Left lung (tissue), 10 donors: Measurements from ENCODE around the gene GPC5. TPM values are rescaled to one million over a fixed set of nuclear protein-coding genes. Genes with fewer than 3 reads are reported as not detected.
"Not testable (repeated sequence)": the region's sequence is repeated elsewhere in the genome, so short reads cannot be mapped to it uniquely, and the experiment has no call there.

ENCODE experiments used
- ATAC-seq: fragments of 200-7000 bp; cut with Tn5 transposase; one replicate; pipeline ENCODE4 v1.9.1; 2020; ENCODE audit warnings: moderate library complexity
- DNase-seq, 4 donors: peaks; one replicate each; pipeline ENCODE4 v3.0.0-alpha.2; 2013 to 2020
- H3K27ac ChIP-seq, 2 donors: fragments of 200-600 bp; sonication (generic) in 1 of 2; one replicate each; pipeline versions ENCODE4 v1.5.0 to v1.8.0; 2020 to 2021
- H3K27me3 ChIP-seq, 2 donors: fragments of 200-600 bp; sonication (generic) in 1 of 2; one replicate each; pipeline versions ENCODE4 v1.5.0 to v1.8.0; 2020 to 2021
- H3K36me3 ChIP-seq, 2 donors: fragments of 200-600 bp; sonication (generic) in 1 of 2; one replicate each; pipeline versions ENCODE4 v1.5.0 to v1.8.0; 2020 to 2021
- H3K4me1 ChIP-seq, 2 donors: fragments of 200-600 bp; one replicate each; pipeline ENCODE4 v1.8.0; 2021
- H3K4me3 ChIP-seq, 2 donors: fragments of 200-600 bp; sonication (generic) in 1 of 2; one replicate each; pipeline versions ENCODE4 v1.5.0 to v1.8.0; 2020 to 2021; ENCODE audit warnings: mild to moderate bottlenecking in 1 of 2
- H3K9me3 ChIP-seq, 2 donors: fragments of 200-600 bp; sonication (generic) in 1 of 2; one replicate each; pipeline versions ENCODE4 v1.5.0 to v1.8.0; 2020 to 2021
- intact Hi-C, 2 donors: fragments of 100-400 bp; cut with DNase I; formaldehyde crosslinking; loops; one replicate each; pipeline versions ENCODE4 v1.11.2 to v1.14.2; 2022
- polyA plus RNA-seq, 6 donors: library from polyadenylated mRNA; unstranded; fragments of 120-200 nt; gene quantifications; one replicate each; pipeline ENCODE4 v1.2.1, GENCODE V29; 2013; ENCODE audit not compliant: insufficient read length in 6 of 6
- total RNA-seq, 2 donors: library from RNA; stranded (reverse); fragmentation: NEBNext Ultra II Directional; extraction: Animal tissue kit (Norgen Biotek cat#: 25700); gene quantifications; one replicate each; pipeline ENCODE4 v1.2.1, GENCODE V29; 2021
- TF ChIP-seq, protein P1 (sequence below), 2 donors: fragments of 200-600 bp; sonication (generic) in 1 of 2; IDR thresholded peaks; one replicate each; pipeline versions ENCODE4 v1.5.0 to v1.8.0; 2021; ENCODE audit warnings: antibody characterized with exemption in 2 of 2
- donor health status: DM: no; HTN: yes; CAD: no.
- donor health status: DM: no; HTN: no; CAD: no.

Gene GPC5
- total and polyA plus RNA-seq, 8 donors: 9.2 to 19.5 (median 11.5) TPM

DNA sequence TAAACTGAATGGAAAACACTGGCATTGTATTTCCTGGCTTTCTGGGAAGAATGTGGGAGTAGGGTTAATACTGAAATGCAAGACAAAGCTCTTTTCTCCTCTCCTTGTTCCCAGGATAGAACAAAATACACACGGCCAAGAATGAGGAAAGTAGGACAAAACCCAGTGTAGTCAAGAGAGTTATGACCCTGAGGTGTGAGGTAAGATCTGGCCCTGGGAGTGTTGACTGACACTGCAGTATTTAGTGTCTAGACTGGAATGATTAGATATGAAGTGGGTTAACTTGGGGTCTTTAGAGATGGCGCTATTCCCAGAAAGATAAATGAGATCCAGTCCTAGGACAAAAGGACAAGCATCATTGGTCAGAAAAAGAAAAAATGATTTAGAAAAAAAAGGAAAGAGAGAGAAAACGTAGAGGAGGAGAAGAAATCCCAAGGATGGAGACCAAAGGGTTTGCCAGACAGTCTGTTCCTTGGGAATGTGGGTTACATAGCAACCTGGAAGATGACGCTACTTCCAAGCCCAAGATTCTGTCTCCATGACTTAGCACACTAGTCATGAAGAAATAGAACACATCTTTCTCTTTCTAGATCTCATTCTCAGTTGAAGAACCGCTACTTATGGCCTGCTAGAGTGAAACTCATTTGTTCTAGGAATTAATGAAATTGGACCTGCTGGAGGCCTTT is 1284.6 kb downstream of the GPC5 start:
- DNase-seq: no peak
- H3K36me3 ChIP-seq: no peaks in the 10 kb centered on the region
- H3K4me3 ChIP-seq: no peak overlapping the region
- H3K4me1 ChIP-seq: no peaks in the 10 kb centered on the region
- TF ChIP-seq, protein P1, sequence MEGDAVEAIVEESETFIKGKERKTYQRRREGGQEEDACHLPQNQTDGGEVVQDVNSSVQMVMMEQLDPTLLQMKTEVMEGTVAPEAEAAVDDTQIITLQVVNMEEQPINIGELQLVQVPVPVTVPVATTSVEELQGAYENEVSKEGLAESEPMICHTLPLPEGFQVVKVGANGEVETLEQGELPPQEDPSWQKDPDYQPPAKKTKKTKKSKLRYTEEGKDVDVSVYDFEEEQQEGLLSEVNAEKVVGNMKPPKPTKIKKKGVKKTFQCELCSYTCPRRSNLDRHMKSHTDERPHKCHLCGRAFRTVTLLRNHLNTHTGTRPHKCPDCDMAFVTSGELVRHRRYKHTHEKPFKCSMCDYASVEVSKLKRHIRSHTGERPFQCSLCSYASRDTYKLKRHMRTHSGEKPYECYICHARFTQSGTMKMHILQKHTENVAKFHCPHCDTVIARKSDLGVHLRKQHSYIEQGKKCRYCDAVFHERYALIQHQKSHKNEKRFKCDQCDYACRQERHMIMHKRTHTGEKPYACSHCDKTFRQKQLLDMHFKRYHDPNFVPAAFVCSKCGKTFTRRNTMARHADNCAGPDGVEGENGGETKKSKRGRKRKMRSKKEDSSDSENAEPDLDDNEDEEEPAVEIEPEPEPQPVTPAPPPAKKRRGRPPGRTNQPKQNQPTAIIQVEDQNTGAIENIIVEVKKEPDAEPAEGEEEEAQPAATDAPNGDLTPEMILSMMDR (IDR thresholded peaks at IDR 0.05): no peak
- H3K27me3 ChIP-seq: no peaks in the 10 kb centered on the region
- no peak overlapping the region for H3K27ac ChIP-seq
- H3K9me3 ChIP-seq: no peaks in the 10 kb centered on the region
- ATAC-seq: no peak
- intact Hi-C loops: no loop called here

DNA sequence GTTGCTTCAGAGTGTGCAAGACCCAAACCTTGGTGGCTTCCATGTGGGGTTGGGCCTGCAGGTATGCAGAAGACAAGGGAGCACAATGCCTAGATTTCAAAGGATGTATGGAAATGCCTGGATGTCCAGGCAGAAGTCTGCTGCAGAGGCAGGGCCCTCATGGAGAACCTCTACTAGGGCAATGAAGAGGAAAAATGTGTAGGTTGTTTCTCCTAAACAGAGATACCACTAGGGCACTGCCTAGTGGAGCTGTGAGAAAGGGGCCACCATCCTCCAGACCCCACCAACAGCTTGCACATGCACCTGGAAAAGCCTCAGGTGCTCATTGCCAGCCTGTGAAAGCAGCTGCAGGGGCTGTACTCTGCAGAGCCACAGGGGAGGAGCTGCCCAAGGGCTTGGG is 1295.6 kb downstream of the GPC5 start:
- Histone ChIP-seq H3K9me3 (peaks cover 0 to 45% of the 10 kb centered on the region in 2 donors), H3K36me3 (no peaks in the 10 kb centered on the region), H3K27me3 (no peaks in the 10 kb centered on the region), H3K4me1 (no peaks in the 10 kb centered on the region), H3K27ac (no peak overlapping the region), H3K4me3 (no peak overlapping the region)
- TF ChIP-seq, protein P1 (IDR thresholded peaks at IDR 0.05): no peak
- no peak for DNase-seq
- no peak for ATAC-seq
- intact Hi-C loops: no loop called here

DNA sequence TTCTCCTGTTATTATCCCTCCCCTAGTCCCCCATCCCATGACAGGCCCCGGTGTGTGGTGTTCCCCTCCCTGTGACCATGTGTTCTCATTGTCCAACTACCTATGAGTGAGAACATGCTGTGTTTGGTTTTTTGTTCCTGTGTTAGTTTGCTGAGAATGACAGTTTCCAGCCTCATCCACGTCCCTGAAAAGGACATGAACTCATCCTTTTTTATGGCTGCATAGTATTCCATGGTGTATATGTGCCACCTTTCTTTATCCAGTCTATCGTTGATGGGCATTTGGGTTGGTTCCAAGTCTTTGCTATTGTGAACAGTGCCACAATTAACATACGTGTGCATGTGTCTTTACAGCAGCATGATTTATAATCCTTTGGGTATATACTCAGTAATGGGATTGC is 1297.4 kb downstream of the GPC5 start:
- ATAC-seq, DNase-seq, H3K27ac ChIP-seq, H3K4me1 ChIP-seq, H3K27me3 ChIP-seq, H3K36me3 ChIP-seq, intact Hi-C loops, H3K4me3 ChIP-seq: not testable (repeated sequence)
- H3K9me3 ChIP-seq: peaks cover 0 to 44% of the 10 kb centered on the region in 2 donors

DNA sequence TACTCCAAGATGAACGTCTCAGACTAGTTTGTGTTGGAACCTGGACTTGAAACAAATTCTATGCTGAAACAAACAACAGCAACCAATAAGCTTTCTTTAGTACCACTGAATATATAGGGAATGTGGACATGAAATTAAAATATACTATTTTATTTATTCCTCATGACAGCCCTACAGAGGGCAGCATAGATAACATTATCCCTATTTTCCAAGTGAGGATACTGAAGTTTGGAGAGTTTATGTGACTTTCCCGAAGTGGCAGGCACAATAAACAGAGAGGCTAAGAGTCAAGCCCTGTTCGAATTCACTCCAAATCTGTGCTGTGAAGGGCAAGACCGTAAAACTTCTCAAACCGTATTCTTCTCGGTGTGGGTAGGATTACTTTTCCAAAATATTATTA is 1318.3 kb downstream of the GPC5 start:
- H3K4me3 ChIP-seq: no peak overlapping the region
- no peaks in the 10 kb centered on the region for H3K36me3 ChIP-seq
- intact Hi-C loops: no loop called here
- TF ChIP-seq, protein P1 (IDR thresholded peaks at IDR 0.05): no peak
- no peaks in the 10 kb centered on the region for H3K27me3 ChIP-seq
- ATAC-seq (no peak), DNase-seq (peak in 1 of 4 donors; percentile 36)
- H3K4me1 ChIP-seq: no peaks in the 10 kb centered on the region
- H3K27ac ChIP-seq: no peak overlapping the region
- no peaks in the 10 kb centered on the region for H3K9me3 ChIP-seq

DNA sequence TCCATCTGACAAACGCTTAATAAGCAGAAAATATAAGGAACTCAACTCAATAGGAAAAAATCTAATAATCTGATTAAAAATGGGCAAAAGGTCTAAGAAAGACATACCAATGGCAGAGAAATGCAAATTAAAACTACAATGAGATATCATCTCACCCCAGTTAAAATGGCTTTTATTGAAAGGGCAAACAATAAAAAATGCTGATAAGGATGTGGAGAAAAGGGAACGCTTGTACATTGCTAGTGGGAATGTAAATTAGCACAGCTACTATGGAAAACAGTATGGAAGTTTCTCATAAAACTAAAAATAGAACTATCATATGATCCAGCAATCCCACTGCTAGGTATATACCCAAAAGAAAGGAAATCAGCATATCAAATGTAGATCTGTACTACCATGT is 1319.4 kb downstream of the GPC5 start:
- H3K36me3 ChIP-seq: no peaks in the 10 kb centered on the region
- no peaks in the 10 kb centered on the region for H3K4me1 ChIP-seq
- DNase-seq (no peak), ATAC-seq (no peak)
- H3K9me3 ChIP-seq: no peaks in the 10 kb centered on the region
- H3K27me3 ChIP-seq: no peaks in the 10 kb centered on the region
- no peak overlapping the region for H3K27ac ChIP-seq
- TF ChIP-seq, protein P1 (IDR thresholded peaks at IDR 0.05): no peak
- H3K4me3 ChIP-seq: no peak overlapping the region
- intact Hi-C loops: no loop called here

DNA sequence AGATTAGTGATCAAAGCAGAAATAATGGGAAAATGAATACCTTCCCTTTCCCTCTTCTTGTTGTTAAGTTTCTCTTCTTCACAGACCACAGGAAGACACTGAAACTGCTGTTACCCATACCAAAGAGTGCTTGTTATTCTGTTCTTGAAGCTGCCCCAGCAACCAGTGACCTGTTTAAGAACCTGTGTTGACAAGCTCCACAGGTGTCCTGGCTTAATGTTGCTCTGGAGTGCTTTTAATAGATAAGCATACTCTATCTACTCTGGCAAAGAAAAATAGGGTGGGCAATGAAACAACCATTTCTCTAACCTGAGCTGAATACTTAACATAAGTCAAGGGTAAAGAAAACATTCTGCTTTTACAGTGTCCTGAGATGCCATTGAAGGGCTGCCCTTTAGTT is 1321.4 kb downstream of the GPC5 start:
- DNase-seq: no peak
- Histone ChIP-seq H3K4me1 (no peaks in the 10 kb centered on the region), H3K4me3 (no peak overlapping the region), H3K27ac (no peak overlapping the region), H3K27me3 (no peaks in the 10 kb centered on the region), H3K9me3 (no peaks in the 10 kb centered on the region), H3K36me3 (no peaks in the 10 kb centered on the region)
- intact Hi-C loops: no loop called here
- TF ChIP-seq, protein P1 (IDR thresholded peaks at IDR 0.05): no peak
- ATAC-seq: no peak
